Measurements from ENCODE around the gene PBX1.

DNA sequence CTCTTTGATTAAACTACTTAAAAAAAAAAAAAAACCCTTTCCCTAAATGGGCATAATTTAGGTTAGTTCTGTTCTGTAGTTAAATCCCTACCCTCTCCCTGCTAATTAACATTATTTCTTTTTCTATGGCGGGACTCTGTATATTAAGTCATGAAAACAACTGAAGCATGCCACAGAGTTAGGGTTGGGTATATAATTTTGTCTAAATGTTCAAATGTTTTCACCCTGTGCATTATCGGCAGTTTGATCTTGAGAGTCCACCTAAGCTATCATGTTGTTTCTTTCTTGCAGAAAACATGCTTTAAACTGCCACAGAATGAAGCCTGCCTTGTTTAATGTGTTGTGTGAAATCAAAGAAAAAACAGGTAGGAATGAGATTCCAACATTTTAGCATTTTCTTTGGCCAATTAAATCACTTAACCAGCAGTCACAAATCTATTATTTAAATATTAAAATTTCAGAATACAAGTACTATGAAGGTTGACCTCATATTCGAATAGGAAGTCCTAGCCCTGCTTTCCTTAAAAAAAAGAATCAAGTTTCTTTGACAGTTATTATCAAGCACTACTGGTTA, 4.0 kb downstream of the PBX1 start:
- TF ChIP-seq ZNF530 (tag by site-specific recombination; IDR thresholded peaks at IDR 0.05; ENCODE audit: low read depth) (no peak), ZNF138 (tag by site-specific recombination; IDR thresholded peaks at IDR 0.05; ENCODE audit: borderline replicate concordance) (no peak), ZNF777 (tag by site-specific recombination; IDR thresholded peaks at IDR 0.05; ENCODE audit: borderline replicate concordance) (no peak), ZNF391 (tag by site-specific recombination; IDR thresholded peaks at IDR 0.05; ENCODE audit: borderline replicate concordance, low read depth) (no peak), KLF9 (tag by site-specific recombination; IDR thresholded peaks at IDR 0.05; ENCODE audit: low read depth) (no peak), ZNF837 (tag by site-specific recombination; IDR thresholded peaks at IDR 0.05) (no peak), SP2 (tag by site-specific recombination; IDR thresholded peaks at IDR 0.05) (no peak), KLF16 (tag by site-specific recombination; IDR thresholded peaks at IDR 0.05) (no peak)
- TF ChIP-seq, protein P1, sequence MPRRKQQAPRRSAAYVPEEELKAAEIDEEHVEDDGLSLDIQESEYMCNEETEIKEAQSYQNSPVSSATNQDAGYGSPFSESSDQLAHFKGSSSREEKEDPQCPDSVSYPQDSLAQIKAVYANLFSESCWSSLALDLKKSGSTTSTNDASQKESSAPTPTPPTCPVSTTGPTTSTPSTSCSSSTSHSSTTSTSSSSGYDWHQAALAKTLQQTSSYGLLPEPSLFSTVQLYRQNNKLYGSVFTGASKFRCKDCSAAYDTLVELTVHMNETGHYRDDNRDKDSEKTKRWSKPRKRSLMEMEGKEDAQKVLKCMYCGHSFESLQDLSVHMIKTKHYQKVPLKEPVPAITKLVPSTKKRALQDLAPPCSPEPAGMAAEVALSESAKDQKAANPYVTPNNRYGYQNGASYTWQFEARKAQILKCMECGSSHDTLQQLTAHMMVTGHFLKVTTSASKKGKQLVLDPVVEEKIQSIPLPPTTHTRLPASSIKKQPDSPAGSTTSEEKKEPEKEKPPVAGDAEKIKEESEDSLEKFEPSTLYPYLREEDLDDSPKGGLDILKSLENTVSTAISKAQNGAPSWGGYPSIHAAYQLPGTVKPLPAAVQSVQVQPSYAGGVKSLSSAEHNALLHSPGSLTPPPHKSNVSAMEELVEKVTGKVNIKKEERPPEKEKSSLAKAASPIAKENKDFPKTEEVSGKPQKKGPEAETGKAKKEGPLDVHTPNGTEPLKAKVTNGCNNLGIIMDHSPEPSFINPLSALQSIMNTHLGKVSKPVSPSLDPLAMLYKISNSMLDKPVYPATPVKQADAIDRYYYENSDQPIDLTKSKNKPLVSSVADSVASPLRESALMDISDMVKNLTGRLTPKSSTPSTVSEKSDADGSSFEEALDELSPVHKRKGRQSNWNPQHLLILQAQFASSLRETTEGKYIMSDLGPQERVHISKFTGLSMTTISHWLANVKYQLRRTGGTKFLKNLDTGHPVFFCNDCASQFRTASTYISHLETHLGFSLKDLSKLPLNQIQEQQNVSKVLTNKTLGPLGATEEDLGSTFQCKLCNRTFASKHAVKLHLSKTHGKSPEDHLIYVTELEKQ (tag by site-specific recombination; IDR thresholded peaks at IDR 0.05; ENCODE audit: borderline replicate concordance): no peak
- TF ChIP-seq, protein P2, sequence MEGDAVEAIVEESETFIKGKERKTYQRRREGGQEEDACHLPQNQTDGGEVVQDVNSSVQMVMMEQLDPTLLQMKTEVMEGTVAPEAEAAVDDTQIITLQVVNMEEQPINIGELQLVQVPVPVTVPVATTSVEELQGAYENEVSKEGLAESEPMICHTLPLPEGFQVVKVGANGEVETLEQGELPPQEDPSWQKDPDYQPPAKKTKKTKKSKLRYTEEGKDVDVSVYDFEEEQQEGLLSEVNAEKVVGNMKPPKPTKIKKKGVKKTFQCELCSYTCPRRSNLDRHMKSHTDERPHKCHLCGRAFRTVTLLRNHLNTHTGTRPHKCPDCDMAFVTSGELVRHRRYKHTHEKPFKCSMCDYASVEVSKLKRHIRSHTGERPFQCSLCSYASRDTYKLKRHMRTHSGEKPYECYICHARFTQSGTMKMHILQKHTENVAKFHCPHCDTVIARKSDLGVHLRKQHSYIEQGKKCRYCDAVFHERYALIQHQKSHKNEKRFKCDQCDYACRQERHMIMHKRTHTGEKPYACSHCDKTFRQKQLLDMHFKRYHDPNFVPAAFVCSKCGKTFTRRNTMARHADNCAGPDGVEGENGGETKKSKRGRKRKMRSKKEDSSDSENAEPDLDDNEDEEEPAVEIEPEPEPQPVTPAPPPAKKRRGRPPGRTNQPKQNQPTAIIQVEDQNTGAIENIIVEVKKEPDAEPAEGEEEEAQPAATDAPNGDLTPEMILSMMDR (tag by site-specific recombination; IDR thresholded peaks at IDR 0.05): no peak
